Erythroblast (primary cell): ENCODE measurements around the gene STK26.
A peak's percentile ranks its signal among the peaks of the same experiment; 100 is the strongest.

Experiments
- DNase-seq, 2 experiments: peaks; one replicate each; lab custom pipeline; 2025; lab: John Stamatoyannopoulos, UW
- GATA1 ChIP-seq: IDR thresholded peaks from 2 replicates; pipeline ENCODE4 v1.6.1; 2011; ENCODE audit warnings: low read depth, mild to moderate bottlenecking, control low read depth, low read length, moderate library complexity
- POLR2A ChIP-seq: IDR thresholded peaks from 2 replicates; pipeline ENCODE4 v1.6.1; 2011; ENCODE audit warnings: mild to moderate bottlenecking, low read length

STK26 gene

DNA sequence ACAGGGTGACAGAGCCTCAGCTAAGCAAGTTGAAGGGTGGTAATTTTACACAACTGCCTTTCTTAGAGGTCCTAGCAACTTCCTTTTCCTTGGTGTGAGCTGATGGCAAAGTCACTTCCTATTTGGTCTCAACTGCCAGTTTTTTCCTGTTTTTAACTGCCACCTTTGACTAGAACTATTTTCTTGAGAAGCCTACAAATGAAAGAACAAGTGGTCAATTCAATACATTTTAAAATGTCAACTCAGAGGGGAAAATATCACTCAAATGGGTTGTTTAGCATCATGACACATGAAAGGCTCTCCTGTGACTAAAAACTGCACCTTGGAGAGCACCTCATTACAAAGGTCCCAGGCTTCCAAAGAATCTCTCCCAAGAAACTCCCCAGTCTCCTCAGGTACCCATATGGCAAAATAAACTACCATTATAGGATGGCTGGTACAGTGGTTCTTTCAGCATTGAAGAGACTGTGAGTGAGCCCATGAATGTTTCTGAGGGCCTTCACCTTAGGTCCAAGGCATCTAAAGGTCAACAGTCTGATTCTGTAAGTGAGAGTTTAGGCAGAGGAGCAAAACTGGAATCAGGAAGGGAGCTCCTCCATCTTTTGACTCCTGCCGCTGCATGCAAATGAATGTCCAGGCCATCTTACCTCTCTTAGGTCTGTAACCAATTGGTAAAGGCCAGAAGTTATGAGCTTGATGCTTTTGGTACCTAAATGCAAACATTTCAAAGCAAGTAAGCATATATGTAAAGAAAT lies 5.5 kb upstream of the STK26 start:
- DNase-seq, result no peak
- TF ChIP-seq GATA1, result no peak
- TF ChIP-seq POLR2A, result no peak

DNA sequence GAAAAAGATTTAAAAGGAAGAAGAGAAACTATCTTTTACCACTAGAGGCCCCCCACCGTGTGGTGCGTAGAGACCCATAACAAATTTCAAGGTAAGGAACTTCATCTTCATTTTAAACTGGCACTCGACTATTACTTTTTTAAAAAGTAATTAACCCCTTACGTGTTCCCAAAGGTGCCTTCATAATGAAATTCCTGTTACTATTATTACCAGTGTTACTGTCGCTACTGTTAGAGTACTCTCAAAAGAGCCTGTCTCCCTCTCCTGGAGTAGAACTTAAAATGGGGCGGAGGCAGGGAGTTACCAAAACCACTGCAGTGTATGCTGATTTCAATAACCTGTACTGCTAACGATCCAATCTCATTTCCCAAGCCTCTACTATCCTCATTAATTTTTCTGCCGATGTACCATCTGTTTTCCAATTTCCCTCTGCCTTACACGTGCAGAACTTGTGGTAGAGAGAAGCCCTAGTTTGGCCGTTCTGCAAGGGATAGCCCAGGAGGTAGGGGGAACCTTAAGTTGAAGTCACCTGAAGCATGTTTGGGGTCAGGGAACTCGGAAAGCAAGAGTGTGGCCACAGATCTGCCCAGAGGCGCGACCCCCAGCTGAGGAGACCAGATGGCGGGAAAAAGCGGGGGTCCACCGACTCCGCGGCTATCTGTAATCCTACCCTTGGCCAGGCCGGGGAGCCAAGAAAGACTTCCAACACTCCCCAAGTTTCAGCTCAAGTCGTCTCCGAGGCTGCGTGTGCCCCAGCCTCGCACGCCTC lies 720 bp upstream of the STK26 start:
- TF ChIP-seq GATA1 (no peak), POLR2A (no peak)
- DNase-seq, result peak; percentile 52 to 60

DNA sequence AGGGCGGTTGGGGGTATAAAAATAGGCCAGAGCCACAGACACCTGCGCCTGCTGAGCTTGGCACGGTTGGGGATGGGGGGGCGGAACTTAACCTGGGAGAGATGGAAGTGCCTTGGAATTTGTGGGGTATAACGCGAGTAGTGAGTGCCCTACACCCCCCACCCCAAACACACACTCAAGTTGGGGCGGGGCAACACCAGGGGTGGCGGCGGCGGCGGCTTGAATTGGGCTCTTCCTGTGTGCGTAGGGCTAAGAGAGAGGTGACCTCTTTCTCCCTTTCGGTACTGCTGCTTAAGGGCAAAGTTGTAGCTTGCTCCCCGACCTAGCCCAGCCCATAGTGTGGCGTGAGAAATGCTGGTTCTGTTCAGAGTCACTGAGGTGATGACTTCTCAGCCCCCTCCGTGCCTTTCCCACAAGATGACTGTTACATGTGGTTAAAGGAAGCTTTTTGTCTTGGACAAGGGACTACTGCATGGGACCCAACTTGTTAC lies 839 bp downstream of the STK26 start:
- peak; percentile 64 to 70 for DNase-seq
- TF ChIP-seq GATA1, result no peak
- TF ChIP-seq POLR2A, result no peak

DNA sequence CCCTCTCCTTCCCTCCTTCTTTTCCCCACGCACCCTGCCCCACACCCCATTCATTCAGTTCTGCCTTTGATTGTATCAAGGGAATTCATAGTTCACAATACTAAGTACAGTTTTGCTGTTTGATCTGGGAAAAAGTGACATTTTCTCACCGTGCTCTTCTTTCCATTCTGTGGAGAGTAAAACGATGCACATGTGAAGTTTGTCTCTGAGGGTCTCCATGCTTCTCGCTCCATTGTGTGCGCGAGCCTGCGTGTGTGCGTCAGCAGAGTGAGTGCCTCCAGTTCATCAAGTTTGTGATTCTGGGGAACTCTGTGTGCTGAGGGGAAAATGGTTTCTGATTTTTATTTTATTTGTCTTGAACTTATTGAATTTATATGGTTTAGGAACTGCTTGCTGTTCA lies 1.9 kb downstream of the STK26 start:
- TF ChIP-seq GATA1 (no peak), POLR2A (no peak)
- DNase-seq, result peak; percentile 11 to 23

DNA sequence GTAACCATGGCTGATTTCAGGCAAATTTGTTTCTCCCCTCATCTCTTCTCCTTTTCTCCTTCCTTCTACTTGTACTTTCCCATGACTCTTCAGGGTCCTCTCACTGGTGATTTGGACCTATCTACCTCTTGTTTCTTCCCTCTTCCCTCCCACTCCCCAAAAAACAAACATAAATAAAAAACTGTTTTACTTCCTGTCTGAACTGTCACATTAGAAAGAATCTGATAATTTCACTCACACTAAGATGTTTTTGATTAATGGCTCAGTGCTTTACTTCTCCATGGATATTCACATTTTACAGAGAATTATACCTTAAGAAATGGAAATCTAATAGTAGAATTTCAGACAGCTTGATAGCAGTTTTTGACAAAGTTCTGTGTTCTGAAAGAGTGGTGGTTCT lies 7.2 kb downstream of the STK26 start:
- DNase-seq, result no peak
- TF ChIP-seq POLR2A (no peak), GATA1 (no peak)

DNA sequence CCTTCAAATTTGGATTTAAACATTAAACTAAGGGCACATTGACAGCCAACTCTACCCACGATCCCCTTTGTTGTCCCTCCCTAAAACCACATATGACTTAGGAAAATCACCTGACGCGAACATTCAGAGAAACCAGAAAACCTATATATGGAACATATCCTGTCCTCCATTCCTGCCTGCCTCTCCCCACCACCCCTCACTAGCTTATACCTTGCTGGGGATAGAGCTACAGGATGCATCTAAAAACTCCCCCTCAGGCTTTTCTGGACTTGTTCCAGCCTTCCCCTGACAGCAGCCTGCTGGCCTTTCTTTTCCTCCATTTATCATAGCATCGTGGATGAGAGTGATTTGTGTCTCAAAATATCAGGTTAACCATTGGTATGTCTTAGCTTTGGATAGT lies 8.8 kb downstream of the STK26 start:
- DNase-seq, result no peak
- TF ChIP-seq POLR2A (no peak), GATA1 (no peak)

DNA sequence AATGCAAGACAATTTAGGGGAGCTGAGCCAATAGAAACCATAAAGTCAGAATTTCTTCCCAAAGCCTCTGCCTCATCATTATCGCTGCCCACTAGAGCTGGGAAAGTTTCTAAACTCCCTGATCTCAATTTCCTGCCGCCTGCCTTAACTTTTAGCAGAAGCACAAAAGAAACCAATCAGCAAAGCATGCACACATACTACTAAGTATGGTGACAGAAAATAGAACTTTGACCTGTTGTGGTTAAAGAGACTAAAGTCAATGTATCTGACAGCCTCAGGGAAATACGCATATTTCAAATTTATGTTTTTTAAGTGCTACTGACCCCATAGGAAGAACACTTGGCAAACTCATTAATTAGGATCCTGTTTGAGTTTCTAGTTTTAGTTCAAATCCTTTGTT lies 10.1 kb downstream of the STK26 start:
- no peak for DNase-seq
- TF ChIP-seq POLR2A (no peak), GATA1 (no peak)

DNA sequence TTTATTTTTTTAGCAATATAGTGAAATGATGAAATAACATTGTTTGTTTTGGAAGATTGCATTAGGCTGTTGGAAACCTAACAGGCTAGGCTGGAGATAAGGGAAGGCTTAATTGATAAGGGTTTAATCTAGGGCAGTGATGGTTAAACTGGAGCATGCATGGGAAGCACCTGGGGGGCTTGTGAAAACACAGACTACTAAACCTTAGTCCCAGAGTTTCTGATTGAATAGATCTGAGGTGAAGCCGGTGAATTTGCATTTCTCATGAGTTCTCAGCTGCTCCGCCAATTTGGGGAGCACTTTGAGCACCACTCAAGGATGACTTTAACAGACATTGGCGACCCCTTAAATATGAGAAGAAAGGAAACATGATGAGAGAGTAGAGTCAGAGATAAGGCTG lies 11.5 kb downstream of the STK26 start:
- peak; percentile 5 to 10 for DNase-seq
- TF ChIP-seq GATA1 (no peak), POLR2A (no peak)

DNA sequence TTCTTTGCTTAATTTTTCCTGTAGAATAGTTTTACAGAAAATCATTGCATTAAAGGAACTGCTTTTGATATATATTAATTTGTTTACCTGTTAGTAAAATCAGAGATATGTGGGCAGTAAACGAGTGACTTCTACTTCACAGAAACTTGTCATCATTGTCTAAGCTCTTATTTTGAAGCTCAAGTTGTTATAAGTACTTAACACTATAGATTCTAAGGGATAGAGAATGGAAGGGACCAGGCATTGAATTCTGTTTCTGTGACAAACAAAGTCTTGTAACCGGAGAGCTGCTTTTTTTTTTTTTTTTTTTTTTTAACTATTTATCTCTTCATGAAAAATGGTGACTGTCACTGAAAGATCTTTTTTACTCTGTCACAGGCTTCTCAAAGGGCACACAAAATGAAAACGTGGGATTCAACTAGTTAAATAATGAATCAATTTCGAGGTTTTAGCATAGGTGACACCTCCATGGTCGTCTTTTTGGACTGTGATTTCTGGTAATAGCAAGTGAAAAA lies 14.4 kb downstream of the STK26 start:
- TF ChIP-seq GATA1 (no peak), POLR2A (no peak)
- DNase-seq, result peak in 1 of 2 experiments; percentile 6

DNA sequence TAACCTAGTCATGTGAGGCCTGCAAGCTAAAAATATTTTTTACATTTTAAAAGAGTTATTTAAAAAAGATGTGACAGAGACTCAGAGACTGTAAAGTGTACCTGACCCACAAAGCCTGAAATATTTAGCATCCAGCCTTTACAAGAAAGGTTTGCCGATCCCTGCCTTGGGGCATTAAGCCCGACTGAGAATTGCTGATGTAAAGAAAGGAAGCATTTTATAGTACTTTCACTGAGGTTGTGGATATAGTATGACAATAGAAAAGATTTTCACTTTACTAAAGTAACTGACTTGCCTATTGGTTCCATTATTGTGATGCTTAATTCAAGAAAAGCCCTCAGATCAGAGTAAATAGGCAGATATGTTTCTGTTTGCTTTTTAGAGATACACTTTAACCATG lies 17.0 kb downstream of the STK26 start:
- DNase-seq, result no peak
- TF ChIP-seq GATA1 (no peak), POLR2A (no peak)

DNA sequence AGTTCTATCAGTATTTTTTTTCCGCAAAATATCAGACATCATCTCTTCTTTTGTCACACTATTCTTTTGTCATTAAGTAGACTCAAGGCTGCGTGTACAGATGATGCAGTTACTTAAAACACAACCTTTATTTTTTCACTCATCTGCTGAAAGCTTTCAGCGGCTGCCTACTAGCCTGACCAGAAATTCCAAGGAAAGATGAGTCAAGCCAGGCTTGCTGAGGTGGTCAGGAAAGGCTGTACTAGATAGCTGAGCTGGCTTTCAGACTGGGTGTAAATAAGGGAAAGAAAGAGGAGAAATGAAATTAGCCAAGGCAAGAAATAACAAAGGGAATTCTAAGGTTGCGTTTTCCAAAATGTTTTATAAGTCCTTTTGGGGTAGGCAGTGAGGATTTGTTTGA lies 17.9 kb downstream of the STK26 start:
- no peak for TF ChIP-seq POLR2A
- no peak for TF ChIP-seq GATA1

DNA sequence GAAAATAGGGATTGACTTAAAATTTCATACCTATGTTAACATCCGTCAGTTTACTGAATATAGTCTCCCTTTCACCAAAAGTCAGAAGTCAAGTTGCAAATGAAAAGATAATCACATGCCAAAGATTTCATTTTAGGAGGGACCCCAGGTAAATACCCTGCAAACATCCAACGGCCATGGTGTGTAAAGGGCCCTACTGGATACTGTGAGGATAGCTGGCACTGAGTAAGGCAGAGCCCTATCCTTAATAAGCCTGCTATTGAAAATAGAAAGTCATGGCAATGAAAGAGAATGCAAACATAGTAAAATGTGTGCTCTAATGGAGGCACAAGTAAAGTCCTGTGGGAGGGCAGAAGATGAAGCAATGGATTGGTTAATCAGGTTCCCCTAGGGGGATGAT lies 20.9 kb downstream of the STK26 start:
- no peak for TF ChIP-seq POLR2A
- TF ChIP-seq GATA1, result no peak
- peak in 1 of 2 experiments; percentile 7 for DNase-seq

More for the DNA sequence above, 17.9 kb downstream of the STK26 start:
- no peak for DNase-seq

DNA sequence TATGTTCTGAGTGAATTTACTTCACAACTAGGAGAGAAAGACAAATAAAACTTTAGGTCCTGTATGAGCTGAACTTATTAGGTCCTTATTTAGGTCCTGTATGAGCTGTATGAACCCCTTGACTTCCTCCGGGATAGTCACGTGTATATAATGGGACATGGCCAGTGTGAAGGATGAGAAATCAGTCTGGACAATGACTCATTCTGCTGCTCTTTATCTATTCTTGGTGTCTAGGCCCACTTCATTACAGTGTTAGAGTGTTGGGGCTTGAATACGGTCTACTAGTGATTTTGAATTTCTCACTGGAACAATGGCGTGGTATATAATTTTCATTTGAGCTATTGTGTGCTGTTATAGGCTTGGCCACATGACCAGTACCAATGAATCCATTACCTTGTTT lies 21.9 kb downstream of the STK26 start:
- peak; percentile 52 to 65 for DNase-seq
- no peak for TF ChIP-seq GATA1
- no peak for TF ChIP-seq POLR2A

DNA sequence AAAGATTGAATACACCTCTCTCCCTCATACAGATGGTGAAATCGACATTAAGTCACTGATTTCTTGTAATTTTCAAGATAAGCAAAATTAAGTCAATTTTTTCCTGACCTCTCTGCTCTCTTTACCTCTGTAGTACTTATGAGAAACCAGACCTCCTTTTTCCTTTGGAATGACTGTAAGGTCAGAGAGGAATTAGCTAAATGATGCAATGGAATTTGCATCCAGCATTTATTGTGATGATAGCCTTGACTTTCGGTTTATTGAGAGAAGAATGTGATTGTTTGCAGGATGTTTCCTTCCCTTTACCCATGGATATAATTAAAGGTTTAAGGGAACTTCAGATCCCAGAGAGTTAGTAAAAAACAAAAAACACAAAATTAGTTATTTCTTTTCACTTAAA lies 22.4 kb downstream of the STK26 start:
- TF ChIP-seq POLR2A (no peak), GATA1 (no peak)
- no peak for DNase-seq
